Right lung (tissue), 5 donors: ENCODE measurements around the gene CHRNB4. TPM values are rescaled to one million over a fixed set of nuclear protein-coding genes. Genes with fewer than 3 reads are reported as not detected.

ENCODE experiments used
- DNase-seq, 2 donors: peaks; one replicate each; pipeline ENCODE4 v3.0.0-alpha.2; 2013
- polyA plus RNA-seq, 5 donors: library from polyadenylated mRNA; unstranded; fragments of 120-200 nt; gene quantifications; one replicate each; pipeline versions ENCODE4 v1.2.1 to v1.2.3, GENCODE V29; 2013; ENCODE audit warnings: inconsistent platforms in 1 of 5, low replicate concordance in 1 of 5; ENCODE audit not compliant: insufficient read length in 5 of 5, insufficient read depth in 1 of 5

The CHRNB4 gene
- polyA plus RNA-seq, 5 donors = 0.21 to 0.42 (median 0.29) TPM

GRCh38 chr15:78634210-78635145 is 6.5 kb downstream of the CHRNB4 start:
- DNase-seq = no peak

GRCh38 chr15:78633348-78633747 is 7.7 kb downstream of the CHRNB4 start:
- no peak for DNase-seq

GRCh38 chr15:78630886-78631633 is 9.9 kb downstream of the CHRNB4 start:
- no peak for DNase-seq

GRCh38 chr15:78629716-78630065 is 11.3 kb downstream of the CHRNB4 start:
- no peak for DNase-seq

GRCh38 chr15:78629031-78629715 is 11.8 kb downstream of the CHRNB4 start:
- DNase-seq = no peak

DNA sequence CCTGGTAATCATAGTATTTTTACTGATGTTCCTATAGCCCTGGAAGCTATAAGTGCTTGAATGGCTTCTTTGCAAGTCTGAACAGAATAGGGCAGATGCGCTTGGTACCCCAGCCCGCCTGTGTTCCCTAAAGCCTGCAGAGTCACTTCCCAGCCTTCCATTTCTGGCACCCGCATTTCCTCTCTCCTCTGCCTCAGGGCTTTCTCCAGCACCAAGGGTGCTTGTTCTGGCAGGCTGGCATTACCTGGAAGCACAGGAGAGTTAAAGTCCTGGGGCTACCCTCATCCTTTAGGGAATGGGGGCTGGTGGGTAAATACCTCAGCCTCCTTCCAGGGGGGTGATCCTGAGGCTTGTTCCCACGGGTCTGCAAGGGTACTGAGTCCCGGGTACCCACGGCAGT is 12.8 kb downstream of the CHRNB4 start:
- DNase-seq = no peak

GRCh38 chr15:78627348-78627747 is 13.7 kb downstream of the CHRNB4 start:
- DNase-seq = no peak

GRCh38 chr15:78626381-78626995 is 14.5 kb downstream of the CHRNB4 start:
- no peak for DNase-seq

DNA sequence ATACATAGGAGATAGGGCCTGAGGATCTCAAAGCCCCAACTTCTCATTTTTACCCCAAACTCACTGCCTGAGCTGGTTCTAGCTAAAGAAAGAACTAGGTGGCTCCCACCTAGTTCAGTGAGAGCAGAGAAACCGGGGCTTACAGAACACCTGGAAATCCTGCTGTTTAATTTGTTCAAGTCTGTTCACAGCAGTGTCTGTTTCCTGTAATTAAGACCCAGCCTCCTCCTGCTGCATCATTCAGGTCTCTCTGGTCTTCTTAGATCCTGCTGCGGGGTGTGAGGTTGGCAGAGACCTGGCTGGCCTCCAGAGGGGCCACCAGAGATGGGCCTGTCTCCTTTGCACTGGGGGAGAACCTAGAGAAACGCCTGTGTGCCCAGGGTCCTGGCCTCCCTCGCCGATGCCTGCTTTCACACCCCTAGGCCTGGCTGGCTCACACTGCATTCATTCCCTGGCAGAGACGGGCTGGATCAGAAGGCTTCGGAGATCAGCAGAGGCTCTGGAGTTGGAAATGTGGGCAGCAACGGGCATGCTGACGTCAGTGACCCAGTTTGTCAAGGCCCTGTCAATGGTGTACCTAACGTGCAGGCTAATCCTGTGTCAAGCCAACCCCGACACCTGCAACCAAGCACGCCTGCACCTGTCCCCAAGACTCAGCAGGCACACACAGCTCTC is 15.3 kb downstream of the CHRNB4 start:
- DNase-seq = no peak

- DNase-seq = no peak
Measured at GRCh38 chr15:78624651-78625590, 16.1 kb downstream of the CHRNB4 start.

- no peak for DNase-seq
Measured at GRCh38 chr15:78623786-78624497, 17.1 kb downstream of the CHRNB4 start.

DNA sequence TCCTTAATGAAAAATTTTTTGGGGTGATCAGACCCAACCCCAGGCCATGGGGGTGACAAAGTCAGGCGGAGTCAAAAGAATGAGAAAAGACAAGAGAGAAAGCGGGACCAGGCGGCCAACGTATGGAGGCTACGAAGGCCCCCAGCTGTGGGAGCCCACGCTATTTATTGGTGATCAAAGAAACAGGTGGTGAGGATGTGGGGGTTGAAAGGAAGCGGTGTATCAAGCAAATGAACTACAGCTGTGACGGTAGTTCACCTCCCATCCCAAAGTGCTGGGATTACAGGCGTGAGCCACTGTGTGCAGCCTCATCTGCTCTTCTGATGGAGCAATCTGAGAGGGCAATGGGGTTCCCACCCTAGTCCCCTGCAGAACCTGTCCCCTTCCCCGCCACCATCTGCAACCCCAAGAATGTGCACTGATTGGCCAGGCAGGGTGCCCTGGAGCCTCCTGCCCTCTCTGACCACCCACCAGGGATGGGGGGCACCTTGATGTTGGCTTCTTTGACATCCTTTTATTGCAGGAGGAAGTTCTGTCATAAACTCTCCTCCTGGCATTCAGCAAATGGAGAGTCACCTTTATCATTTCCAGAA is 19.1 kb downstream of the CHRNB4 start:
- DNase-seq = no peak

GRCh38 chr15:78620527-78621421 is 20.2 kb downstream of the CHRNB4 start, which contains the start of gene CHRNA3:
CHRNA3 (minus strand) TSS chr15:78620996; CDS start chr15:78620794, 202 bp downstream.
- no peak for DNase-seq

GRCh38 chr15:78620021-78620526 is 20.9 kb downstream of the CHRNB4 start:
- DNase-seq = no peak

GRCh38 chr15:78619022-78619950 is 21.7 kb downstream of the CHRNB4 start:
- no peak for DNase-seq

DNA sequence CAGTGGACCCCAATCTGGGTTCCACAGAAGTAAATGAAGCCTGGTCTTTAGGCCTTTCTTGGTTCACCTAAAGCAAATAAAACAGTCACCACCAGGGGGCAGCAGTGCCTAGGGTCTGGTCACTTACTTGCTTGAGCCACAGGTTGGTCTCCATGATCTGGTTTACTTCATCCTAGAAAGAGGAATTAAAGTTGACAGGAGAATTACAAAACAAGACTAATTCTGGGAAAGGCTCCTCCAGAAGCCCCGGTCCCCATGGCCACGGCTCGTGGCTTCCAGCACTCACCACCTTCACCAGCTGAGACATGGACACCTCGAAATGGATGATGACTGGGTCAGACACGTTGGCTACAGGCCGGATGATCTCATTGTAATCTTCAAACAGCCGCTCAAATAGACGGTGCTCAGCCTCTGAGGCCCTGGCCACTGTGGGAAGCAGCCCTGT is 22.5 kb downstream of the CHRNB4 start:
- peak; percentile 50 to 79 for DNase-seq
